Gastrocnemius medialis (tissue), 4 donors: ENCODE data around the gene PRR9. TPM values are rescaled to one million over a fixed set of nuclear protein-coding genes. Genes with fewer than 3 reads are reported as not detected.

Experiments
- ATAC-seq, 2 donors: fragments of 150-250 bp; one replicate each; pipeline ENCODE4 v1.9.1; 2016
- DNase-seq, 2 donors: peaks; one replicate each; pipeline ENCODE4 v3.0.0-alpha.2; 2019
- H3K27ac ChIP-seq, 4 donors: fragments of 200-600 bp; sonication (generic); 1 replicate in 1 of 4; 2 replicates in 3 of 4; pipeline ENCODE4 v1.5.1; 2016 to 2018; ENCODE audit warnings: mild to moderate bottlenecking in 2 of 4, moderate library complexity in 1 of 4
- H3K27me3 ChIP-seq, 3 donors: fragments of 200-600 bp; sonication (generic) in 2 of 3; 1 replicate in 1 of 3; 2 replicates in 2 of 3; pipeline versions ENCODE4 v1.5.1 to v1.6.0; 2016 to 2019; ENCODE audit warnings: mild to moderate bottlenecking in 1 of 3, moderate library complexity in 1 of 3
- H3K36me3 ChIP-seq, 2 donors: fragments of 200-600 bp; sonication (generic) in 1 of 2; one replicate each; pipeline ENCODE4 v1.5.1; 2017 to 2018
- H3K4me1 ChIP-seq, 2 donors: fragments of 200-600 bp; sonication (generic) in 1 of 2; one replicate each; pipeline ENCODE4 v1.5.1; 2016 to 2017; ENCODE audit warnings: mild to moderate bottlenecking in 2 of 2
- H3K4me3 ChIP-seq, 4 donors: fragments of 200-600 bp; sonication (generic) in 3 of 4; 1 replicate in 1 of 4; 2 replicates in 3 of 4; pipeline ENCODE4 v1.5.1; 2016 to 2019; ENCODE audit warnings: mild to moderate bottlenecking in 2 of 4
- H3K9me3 ChIP-seq, 3 donors: fragments of 200-600 bp; sonication (generic) in 2 of 3; 1 replicate in 1 of 3; 2 replicates in 2 of 3; pipeline ENCODE4 v1.5.1; 2016 to 2019
- POLR2A ChIP-seq, 2 donors: fragments of 450-650 bp; IDR thresholded peaks; one replicate each; pipeline ENCODE4 v1.6.1; 2017; ENCODE audit warnings: antibody characterized with exemption in 2 of 2, mild to moderate bottlenecking in 2 of 2, moderate library complexity in 2 of 2
- in situ Hi-C, 4 donors: fragments of 200-750 bp; cut with MboI; loops; one replicate each; pipeline versions ENCODE4 v1.15.0 to v1.8.0; 2017; ENCODE audit warnings: low sequenced_read_pairs in 4 of 4
- intact Hi-C: fragments of 100-400 bp; cut with DNase I; formaldehyde crosslinking; loops from one replicate; pipeline ENCODE4 v1.15.1; 2023; ENCODE audit warnings: low total_unique reads
- total RNA-seq, 4 donors: library from RNA; depleted of rRNA; stranded (reverse); fragments of >200 nt; gene quantifications; one replicate each; pipeline versions ENCODE4 v1.1.0 to v1.2.3, GENCODE V29; 2016
- TF ChIP-seq, protein P1 (sequence below), 5 experiments: fragments of 450-650 bp in 3 of 5; fragments of 200-600 bp in 2 of 5; sonication (generic) in 2 of 5; IDR thresholded peaks in 4 of 5; conservative IDR thresholded peaks in 1 of 5; 1 replicate in 4 of 5; 2 replicates in 1 of 5; pipeline ENCODE4 v1.5.1; 2016 to 2019; ENCODE audit warnings: antibody characterized with exemption in 5 of 5, mild to moderate bottlenecking in 3 of 5, moderate library complexity in 3 of 5

PRR9 gene
- total RNA-seq, 4 donors from 2014 or later = not detected

DNA sequence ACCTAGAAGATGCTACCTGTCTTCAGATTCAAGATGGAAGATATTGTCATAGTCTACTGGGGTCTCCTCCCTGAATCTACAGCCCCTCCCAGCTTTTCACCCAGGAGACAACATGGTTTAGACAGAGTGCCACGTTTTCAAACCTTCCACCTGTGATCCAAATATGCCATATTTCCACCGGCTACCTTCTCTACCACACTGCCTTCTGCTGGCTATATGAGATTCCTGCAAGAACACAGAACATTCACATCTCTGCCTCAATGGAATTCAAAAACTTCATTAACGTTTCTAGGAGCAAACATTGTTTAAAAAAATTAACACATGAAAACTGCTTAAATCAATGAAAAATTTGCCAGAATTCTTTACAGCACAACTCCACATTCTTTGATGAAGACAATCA, 27.0 kb upstream of the PRR9 start:
- TF ChIP-seq, protein P1, sequence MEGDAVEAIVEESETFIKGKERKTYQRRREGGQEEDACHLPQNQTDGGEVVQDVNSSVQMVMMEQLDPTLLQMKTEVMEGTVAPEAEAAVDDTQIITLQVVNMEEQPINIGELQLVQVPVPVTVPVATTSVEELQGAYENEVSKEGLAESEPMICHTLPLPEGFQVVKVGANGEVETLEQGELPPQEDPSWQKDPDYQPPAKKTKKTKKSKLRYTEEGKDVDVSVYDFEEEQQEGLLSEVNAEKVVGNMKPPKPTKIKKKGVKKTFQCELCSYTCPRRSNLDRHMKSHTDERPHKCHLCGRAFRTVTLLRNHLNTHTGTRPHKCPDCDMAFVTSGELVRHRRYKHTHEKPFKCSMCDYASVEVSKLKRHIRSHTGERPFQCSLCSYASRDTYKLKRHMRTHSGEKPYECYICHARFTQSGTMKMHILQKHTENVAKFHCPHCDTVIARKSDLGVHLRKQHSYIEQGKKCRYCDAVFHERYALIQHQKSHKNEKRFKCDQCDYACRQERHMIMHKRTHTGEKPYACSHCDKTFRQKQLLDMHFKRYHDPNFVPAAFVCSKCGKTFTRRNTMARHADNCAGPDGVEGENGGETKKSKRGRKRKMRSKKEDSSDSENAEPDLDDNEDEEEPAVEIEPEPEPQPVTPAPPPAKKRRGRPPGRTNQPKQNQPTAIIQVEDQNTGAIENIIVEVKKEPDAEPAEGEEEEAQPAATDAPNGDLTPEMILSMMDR (IDR thresholded peaks at IDR 0.05 in 4 of 5, conservative IDR thresholded peaks at IDR 0.05 in 1 of 5) = no peak
- no peak for TF ChIP-seq POLR2A (IDR thresholded peaks at IDR 0.05)
- Histone ChIP-seq H3K36me3 (no peaks in the 10 kb centered on the region), H3K27ac (no peak overlapping the region), H3K27me3 (no peaks in the 10 kb centered on the region), H3K4me1 (no peaks in the 10 kb centered on the region), H3K9me3 (no peaks in the 10 kb centered on the region), H3K4me3 (no peak overlapping the region)
- ATAC-seq (no peak), DNase-seq (no peak)
- intact Hi-C loops = no loop called here
- in situ Hi-C loops = no loop called here

DNA sequence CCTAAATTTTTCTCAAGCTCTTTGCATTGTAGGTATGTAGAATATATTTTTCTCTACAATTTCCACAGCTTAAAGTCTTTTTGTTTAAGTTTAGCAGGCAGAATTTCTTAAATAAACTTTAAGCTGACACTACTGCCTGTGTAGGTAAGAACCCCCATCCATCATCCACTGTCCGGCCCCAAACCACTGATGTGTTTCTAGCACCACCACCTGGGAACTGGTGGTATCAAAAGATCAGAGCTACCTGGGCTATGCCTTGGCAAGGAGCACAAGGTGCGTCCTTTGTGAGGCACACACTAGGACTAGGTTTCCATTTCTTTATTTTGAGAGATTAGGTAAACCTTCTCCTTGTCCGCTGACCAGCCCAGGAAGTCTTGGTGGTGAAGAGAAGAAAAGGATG, 24.7 kb upstream of the PRR9 start:
- no peaks in the 10 kb centered on the region for H3K4me1 ChIP-seq
- no peaks in the 10 kb centered on the region for H3K9me3 ChIP-seq
- intact Hi-C loops (no loop called here), in situ Hi-C loops (no loop called here)
- H3K27me3 ChIP-seq = no peaks in the 10 kb centered on the region
- DNase-seq (no peak), ATAC-seq (no peak)
- no peaks in the 10 kb centered on the region for H3K36me3 ChIP-seq
- no peak overlapping the region for H3K27ac ChIP-seq
- no peak for TF ChIP-seq POLR2A (IDR thresholded peaks at IDR 0.05)
- TF ChIP-seq, protein P1 (IDR thresholded peaks at IDR 0.05 in 4 of 5, conservative IDR thresholded peaks at IDR 0.05 in 1 of 5) = no peak
- H3K4me3 ChIP-seq = no peak overlapping the region

DNA sequence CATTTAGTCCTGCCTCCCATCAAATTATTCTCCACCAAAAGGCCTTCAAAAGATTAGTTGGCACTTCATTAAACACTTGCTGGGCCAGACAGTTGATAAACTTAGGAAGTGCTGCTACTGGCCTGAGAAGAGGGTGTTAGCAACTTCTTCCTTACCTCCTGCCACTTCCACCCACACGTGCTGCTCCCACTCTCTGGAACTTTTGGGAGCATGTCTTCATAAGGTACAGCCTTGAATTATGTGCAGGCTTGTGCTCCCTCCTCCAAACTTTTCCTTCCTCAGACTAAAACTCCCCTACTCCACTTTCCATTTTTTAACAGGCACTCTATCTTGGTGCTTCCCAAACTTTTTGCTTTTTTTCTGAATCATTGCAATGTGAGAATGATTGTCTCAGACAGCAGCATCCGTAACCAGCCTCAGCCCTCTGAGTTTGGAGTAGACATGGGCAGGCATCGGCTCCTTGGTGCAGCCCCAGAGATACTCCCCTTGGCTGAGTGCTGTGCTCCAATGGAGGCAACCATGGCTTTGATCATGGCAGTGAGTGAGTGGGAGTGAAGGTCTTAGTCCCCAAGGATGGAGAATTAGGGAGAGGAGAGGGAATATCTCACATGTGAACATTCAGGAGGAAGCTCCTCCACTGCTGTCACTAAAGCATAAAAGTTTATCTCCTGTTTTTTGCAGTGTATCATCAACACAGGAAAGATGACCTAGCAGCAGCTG, 22.9 kb upstream of the PRR9 start:
- intact Hi-C loops = no loop called here
- no peak for ATAC-seq
- TF ChIP-seq, protein P1 (IDR thresholded peaks at IDR 0.05 in 4 of 5, conservative IDR thresholded peaks at IDR 0.05 in 1 of 5) = no peak
- TF ChIP-seq POLR2A (IDR thresholded peaks at IDR 0.05) = no peak
- in situ Hi-C loops = no loop called here
- H3K27ac ChIP-seq = no peak overlapping the region
- H3K27me3 ChIP-seq = no peaks in the 10 kb centered on the region
- no peaks in the 10 kb centered on the region for H3K9me3 ChIP-seq
- H3K4me1 ChIP-seq = no peaks in the 10 kb centered on the region
- no peak for DNase-seq
- H3K36me3 ChIP-seq = no peaks in the 10 kb centered on the region
- no peak overlapping the region for H3K4me3 ChIP-seq

DNA sequence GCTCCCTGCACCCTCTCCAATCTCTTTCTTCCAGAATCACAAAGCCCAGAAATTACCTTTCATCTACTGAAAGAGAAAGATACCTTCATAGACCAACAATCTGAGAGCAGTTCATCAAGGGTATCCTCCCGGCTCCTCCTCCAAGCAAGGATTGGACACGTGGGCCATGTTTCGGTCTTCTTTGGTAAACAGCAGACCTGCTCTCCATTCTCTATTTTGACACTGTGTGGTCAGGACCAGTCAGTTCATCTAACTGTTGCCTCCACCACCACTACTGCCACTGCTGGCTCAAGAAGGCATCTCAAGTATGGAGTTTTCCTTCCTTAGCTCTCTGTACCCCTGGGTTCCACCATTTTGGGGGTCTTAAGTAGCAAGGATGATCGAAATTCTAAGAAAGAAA, 22.2 kb upstream of the PRR9 start:
- H3K9me3 ChIP-seq = no peaks in the 10 kb centered on the region
- in situ Hi-C loops (no loop called here), intact Hi-C loops (no loop called here)
- H3K27me3 ChIP-seq = no peaks in the 10 kb centered on the region
- DNase-seq (no peak), ATAC-seq (no peak)
- no peak for TF ChIP-seq POLR2A (IDR thresholded peaks at IDR 0.05)
- no peaks in the 10 kb centered on the region for H3K36me3 ChIP-seq
- H3K27ac ChIP-seq = no peak overlapping the region
- no peak overlapping the region for H3K4me3 ChIP-seq
- H3K4me1 ChIP-seq = no peaks in the 10 kb centered on the region

DNA sequence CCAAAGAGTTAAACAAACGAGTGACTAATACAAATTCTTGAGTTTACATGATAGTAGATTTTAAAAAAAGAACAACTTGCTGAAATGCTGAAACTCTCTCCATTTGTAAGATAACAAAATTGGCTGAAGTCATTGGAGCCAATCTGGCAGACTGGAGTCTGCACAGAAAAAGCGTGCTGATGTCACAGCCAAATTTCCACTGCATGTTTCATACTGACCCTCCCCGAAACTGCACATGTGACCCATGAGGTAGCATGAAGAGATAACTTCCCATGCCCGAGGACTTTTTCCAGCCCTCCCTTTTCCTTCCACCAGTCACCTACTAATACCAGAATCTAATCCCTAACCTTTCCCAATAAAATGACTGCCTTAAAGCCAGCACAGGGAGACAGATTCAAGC, 15.4 kb upstream of the PRR9 start:
- in situ Hi-C loops = no loop called here
- intact Hi-C loops = no loop called here
- TF ChIP-seq POLR2A (IDR thresholded peaks at IDR 0.05) = no peak
- TF ChIP-seq, protein P1 (IDR thresholded peaks at IDR 0.05 in 4 of 5, conservative IDR thresholded peaks at IDR 0.05 in 1 of 5) = no peak
- ATAC-seq = no peak
- Histone ChIP-seq H3K36me3 (no peaks in the 10 kb centered on the region), H3K4me3 (no peak overlapping the region), H3K4me1 (no peaks in the 10 kb centered on the region), H3K27me3 (no peaks in the 10 kb centered on the region), H3K27ac (no peak overlapping the region), H3K9me3 (no peaks in the 10 kb centered on the region)
- DNase-seq = no peak
